Measurements from ENCODE around the gene NSUN4.

NSUN4 gene

DNA sequence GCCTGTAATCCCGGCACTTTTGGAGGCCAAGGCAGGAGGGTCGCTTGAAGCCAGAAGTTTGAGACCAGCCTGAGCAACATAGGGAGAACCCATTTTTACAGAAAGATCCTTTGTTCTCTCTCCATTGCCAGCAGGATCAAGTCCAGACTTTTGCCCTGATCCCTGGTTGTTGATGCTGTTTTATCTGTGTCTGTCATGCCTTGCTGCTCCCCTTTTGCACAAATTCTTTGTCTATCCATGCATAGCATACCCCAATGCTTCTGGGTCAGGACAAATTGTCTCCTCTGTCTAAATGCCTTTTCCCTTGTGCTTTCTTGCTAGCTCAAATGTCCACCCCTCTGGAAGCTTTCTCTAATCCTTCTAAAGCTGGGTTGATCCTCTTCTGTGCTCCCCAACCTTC is 28.2 kb downstream of the NSUN4 start:
- no peak overlapping the region for H3K4me2 ChIP-seq (ENCODE audit: low read length)
- TF ChIP-seq CTCF (IDR thresholded peaks at IDR 0.05; ENCODE audit: low read length) (no peak), EZH2 (IDR thresholded peaks at IDR 0.05; ENCODE audit: borderline replicate concordance, low read length) (no peak)

DNA sequence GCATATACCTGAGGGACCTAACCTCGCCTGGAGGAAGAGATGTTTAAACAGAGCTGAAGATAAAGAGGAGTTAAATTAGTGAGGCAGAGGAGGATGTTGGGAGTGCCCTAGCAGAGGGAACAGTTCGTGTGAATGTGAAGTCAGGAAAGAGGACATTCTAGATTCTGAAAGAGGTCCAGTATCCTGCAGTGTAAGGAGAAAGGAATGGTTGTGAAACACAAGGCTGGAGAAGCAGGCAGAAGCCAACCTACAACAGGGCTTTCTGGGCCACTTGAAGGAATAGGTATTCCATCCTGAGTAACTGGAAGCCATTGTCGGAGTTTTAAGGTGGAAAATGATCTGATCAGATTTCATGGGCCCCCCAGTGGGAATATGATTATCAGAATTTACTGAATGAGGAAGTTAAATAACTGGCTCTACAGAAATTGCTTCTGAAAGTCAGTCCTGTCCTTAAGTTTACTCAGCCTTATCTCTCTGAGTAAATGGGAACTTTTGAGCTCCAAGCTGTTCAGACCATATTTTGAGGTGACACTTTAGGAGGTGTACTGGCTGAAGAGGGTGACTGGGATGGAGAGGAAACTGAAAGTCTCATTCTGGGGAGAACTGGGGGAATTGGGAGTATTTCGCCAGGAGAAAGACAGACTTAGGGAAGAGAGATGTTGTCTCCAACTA is 29.1 kb downstream of the NSUN4 start:
- no peaks in the 10 kb centered on the region for H4K20me1 ChIP-seq (ENCODE audit: insufficient read depth, low read length)
- H3K36me3 ChIP-seq (ENCODE audit: insufficient read depth, low read length): peaks cover 27% of the 10 kb centered on the region
- no peaks in the 10 kb centered on the region for H3F3A ChIP-seq (ENCODE audit: insufficient read depth, low read length)
- H3K4me2 ChIP-seq (ENCODE audit: low read length): no peak overlapping the region
- H3K79me2 ChIP-seq (ENCODE audit: insufficient read depth, low read length): no peaks in the 10 kb centered on the region
- no peak overlapping the region for H3K9ac ChIP-seq (ENCODE audit: low read length)
- no peaks in the 10 kb centered on the region for H3K9me3 ChIP-seq (ENCODE audit: low read length)
- H3K4me1 ChIP-seq (ENCODE audit: insufficient read depth, low read length, severe bottlenecking): peaks cover 5% of the 10 kb centered on the region
- no peak for TF ChIP-seq CTCF (IDR thresholded peaks at IDR 0.05; ENCODE audit: low read length)
- no peak for TF ChIP-seq EZH2 (IDR thresholded peaks at IDR 0.05; ENCODE audit: borderline replicate concordance, low read length)
- no peaks in the 10 kb centered on the region for H3K27me3 ChIP-seq (ENCODE audit: insufficient read depth, low read length)
- H3K4me3 ChIP-seq (ENCODE audit: low read depth, low read length, poor library complexity, severe bottlenecking): no peak overlapping the region
- no peak overlapping the region for H2AFZ ChIP-seq (ENCODE audit: low read length)
- H3K9me2 ChIP-seq (ENCODE audit: low read depth, low read length): no peaks in the 10 kb centered on the region
- no peak overlapping the region for H3K27ac ChIP-seq (ENCODE audit: low read depth, low read length, poor library complexity, severe bottlenecking)

More for the DNA sequence above, 28.2 kb downstream of the NSUN4 start:
- H3K9me3 ChIP-seq (ENCODE audit: low read length): no peaks in the 10 kb centered on the region
- H3K79me2 ChIP-seq (ENCODE audit: insufficient read depth, low read length): no peaks in the 10 kb centered on the region
- peaks cover 5% of the 10 kb centered on the region for H3K4me1 ChIP-seq (ENCODE audit: insufficient read depth, low read length, severe bottlenecking)
- H3F3A ChIP-seq (ENCODE audit: insufficient read depth, low read length): no peaks in the 10 kb centered on the region
- no peaks in the 10 kb centered on the region for H3K27me3 ChIP-seq (ENCODE audit: insufficient read depth, low read length)
- no peak overlapping the region for H3K4me3 ChIP-seq (ENCODE audit: low read depth, low read length, poor library complexity, severe bottlenecking)
- H2AFZ ChIP-seq (ENCODE audit: low read length): no peak overlapping the region
- no peak overlapping the region for H3K9ac ChIP-seq (ENCODE audit: low read length)
- no peak overlapping the region for H3K27ac ChIP-seq (ENCODE audit: low read depth, low read length, poor library complexity, severe bottlenecking)
- peaks cover 35% of the 10 kb centered on the region for H3K36me3 ChIP-seq (ENCODE audit: insufficient read depth, low read length)
- H3K9me2 ChIP-seq (ENCODE audit: low read depth, low read length): no peaks in the 10 kb centered on the region
- H4K20me1 ChIP-seq (ENCODE audit: insufficient read depth, low read length): no peaks in the 10 kb centered on the region

GRCh38 chr1:46370214-46370633 is 29.6 kb downstream of the NSUN4 start:
- H3K4me1 ChIP-seq (ENCODE audit: insufficient read depth, low read length, severe bottlenecking): peaks cover 5% of the 10 kb centered on the region
- no peaks in the 10 kb centered on the region for H3F3A ChIP-seq (ENCODE audit: insufficient read depth, low read length)
- H3K9ac ChIP-seq (ENCODE audit: low read length): no peak overlapping the region
- no peak overlapping the region for H2AFZ ChIP-seq (ENCODE audit: low read length)
- H3K27me3 ChIP-seq (ENCODE audit: insufficient read depth, low read length): no peaks in the 10 kb centered on the region
- no peak overlapping the region for H3K27ac ChIP-seq (ENCODE audit: low read depth, low read length, poor library complexity, severe bottlenecking)
- no peaks in the 10 kb centered on the region for H4K20me1 ChIP-seq (ENCODE audit: insufficient read depth, low read length)
- H3K4me3 ChIP-seq (ENCODE audit: low read depth, low read length, poor library complexity, severe bottlenecking): no peak overlapping the region
- TF ChIP-seq CTCF (IDR thresholded peaks at IDR 0.05; ENCODE audit: low read length) (no peak), EZH2 (IDR thresholded peaks at IDR 0.05; ENCODE audit: borderline replicate concordance, low read length) (no peak)
- no peaks in the 10 kb centered on the region for H3K9me2 ChIP-seq (ENCODE audit: low read depth, low read length)
- no peaks in the 10 kb centered on the region for H3K9me3 ChIP-seq (ENCODE audit: low read length)
- H3K4me2 ChIP-seq (ENCODE audit: low read length): no peak overlapping the region
- H3K79me2 ChIP-seq (ENCODE audit: insufficient read depth, low read length): no peaks in the 10 kb centered on the region
- peaks cover 21% of the 10 kb centered on the region; the same call in 1 of the 2 replicates for H3K36me3 ChIP-seq (ENCODE audit: insufficient read depth, low read length)

Measured in OCI-LY1 (cell line).